Eye (tissue), 1 donor: Measurements from ENCODE around the gene TMEM213.

Experiments used
- DNase-seq: peaks from one replicate; pipeline ENCODE4 v3.0.0-alpha.2; 2015

The TMEM213 gene

GRCh38 chr7:138843632-138844580 lies 46.1 kb downstream of the TMEM213 start:
- DNase-seq: no peak

- DNase-seq: no peak
Measured at GRCh38 chr7:138845711-138846110, 47.9 kb downstream of the TMEM213 start.

DNA sequence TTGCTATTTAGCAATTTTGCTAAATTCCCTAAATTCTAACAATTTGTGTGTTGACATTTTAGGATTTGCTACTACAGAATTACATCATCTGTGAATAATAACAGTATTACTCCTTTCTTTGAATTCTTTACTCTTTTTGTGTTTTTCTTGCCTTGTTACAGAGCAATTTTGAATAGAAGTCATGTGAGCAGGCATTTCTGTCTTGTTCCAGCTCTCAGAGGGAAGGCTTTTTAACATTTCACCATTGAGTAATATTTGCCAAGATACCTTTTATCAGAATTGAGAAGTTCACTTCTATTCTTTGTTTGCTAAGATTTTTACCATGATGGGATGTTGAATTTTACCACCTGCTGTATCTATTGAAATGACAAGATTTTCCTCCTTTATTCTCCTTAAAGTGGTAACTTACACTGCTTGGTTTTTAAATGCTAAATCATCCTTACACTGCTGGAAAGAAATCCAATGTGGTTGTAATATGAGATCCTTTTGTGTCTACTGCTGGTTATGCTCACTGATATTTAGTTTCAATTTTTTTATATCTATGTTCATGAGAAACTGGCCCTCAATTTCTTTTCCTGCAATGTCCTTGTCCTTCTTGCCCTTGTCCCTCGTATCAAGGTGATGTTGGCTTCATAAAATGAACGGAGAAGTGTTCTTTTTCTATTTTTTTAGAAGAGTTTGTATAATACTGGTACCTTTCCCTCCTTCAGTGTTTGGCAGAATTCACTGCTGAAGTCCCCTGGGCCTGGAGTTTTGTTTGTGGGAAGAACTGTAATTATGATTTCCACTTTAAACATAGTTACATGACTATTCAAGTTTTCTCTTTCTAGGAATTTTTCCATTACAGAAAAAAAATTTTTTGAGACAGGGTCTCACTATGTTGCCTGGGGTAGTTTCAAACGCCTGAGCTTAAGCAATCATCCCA lies 50.5 kb downstream of the TMEM213 start:
- DNase-seq: no peak

DNA sequence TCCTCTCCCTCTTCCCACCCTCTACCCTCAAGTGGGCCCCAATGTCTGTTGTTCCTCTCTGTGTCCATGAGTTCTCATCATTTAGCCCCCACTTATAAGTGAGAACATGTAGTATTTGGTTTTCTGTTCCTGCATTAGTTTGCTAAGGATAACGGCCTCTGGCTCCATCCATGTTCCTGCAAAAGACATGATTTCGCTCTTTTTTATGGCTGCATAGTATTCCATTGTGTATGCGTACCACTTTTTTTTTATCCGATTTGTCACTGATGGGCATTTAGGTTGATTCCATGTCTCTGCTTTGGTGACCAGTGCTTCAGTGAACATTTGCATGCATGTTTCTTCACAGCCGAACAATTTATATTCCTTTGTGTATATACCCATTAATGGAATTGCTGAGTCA lies 51.9 kb downstream of the TMEM213 start:
- no peak for DNase-seq

GRCh38 chr7:138852469-138852868 lies 54.7 kb downstream of the TMEM213 start:
- DNase-seq: no peak

- no peak for DNase-seq
Measured at GRCh38 chr7:138853448-138853847, 55.7 kb downstream of the TMEM213 start.

DNA sequence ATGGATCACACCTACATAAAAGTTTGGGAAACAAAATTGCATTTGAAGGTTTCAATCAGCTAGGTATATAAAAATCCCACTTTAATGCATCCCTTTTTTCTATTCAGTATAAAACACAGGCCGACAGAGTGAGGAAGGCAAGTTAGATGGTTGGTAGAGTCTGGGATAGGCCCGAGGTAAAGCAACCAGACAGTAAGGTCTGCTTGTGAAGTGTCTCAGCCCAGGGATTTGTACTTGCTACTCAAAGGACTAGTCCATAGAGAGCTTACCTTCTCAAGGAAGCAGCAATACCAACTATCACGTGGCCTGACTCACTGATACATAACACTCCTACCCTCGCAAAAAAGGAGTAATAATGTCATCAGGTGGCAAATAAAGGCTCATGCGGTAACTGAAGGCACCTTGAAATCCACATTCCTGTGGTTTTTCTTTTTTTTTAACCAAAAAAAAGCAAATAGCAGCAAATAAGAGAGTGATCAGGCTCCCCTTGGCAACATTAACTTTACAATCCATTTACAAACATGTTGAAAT lies 56.4 kb downstream of the TMEM213 start:
- DNase-seq: no peak

- DNase-seq: no peak
Measured at GRCh38 chr7:138857728-138858127, 59.9 kb downstream of the TMEM213 start.

DNA sequence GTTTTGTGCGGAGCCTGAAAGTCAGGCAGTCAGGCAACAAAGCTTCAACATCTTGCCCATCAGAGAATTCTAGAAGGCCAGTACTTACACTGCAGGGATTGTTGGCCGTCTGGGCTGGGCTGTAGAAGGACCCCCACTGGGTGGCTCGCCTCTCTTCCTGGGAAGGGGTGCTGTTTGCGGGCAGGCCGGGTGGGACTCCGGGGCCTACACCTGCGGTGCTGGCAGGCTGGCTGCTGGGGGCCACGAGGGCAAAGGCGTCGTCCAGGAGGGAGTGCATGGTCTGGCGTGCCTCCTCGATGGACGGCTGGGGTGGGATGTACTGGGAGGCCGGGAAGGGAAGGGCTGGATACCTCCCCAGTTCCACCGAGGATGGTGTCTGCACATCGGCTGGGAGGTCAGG lies 63.3 kb downstream of the TMEM213 start:
- no peak for DNase-seq

GRCh38 chr7:138863931-138864330 lies 66.1 kb downstream of the TMEM213 start:
- DNase-seq: no peak

DNA sequence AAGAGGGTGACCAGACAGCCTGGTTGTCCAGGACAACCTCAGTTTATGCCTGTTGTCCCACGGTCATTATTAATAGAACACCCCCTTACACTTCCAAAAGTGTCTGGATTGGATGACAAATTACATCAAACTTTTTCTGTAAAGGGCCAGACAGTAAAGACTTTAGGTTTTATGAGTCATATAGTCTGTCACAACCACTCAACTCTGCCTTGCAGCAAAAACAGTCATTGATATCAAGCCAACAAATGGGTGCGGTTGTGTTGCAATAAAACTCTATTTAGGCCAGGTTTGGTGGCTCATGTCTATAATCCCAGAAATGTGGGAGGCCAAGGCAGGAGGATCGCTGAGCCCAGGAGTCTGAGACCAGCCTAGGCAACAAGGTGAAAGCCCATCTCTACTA lies 66.9 kb downstream of the TMEM213 start:
- DNase-seq: no peak

DNA sequence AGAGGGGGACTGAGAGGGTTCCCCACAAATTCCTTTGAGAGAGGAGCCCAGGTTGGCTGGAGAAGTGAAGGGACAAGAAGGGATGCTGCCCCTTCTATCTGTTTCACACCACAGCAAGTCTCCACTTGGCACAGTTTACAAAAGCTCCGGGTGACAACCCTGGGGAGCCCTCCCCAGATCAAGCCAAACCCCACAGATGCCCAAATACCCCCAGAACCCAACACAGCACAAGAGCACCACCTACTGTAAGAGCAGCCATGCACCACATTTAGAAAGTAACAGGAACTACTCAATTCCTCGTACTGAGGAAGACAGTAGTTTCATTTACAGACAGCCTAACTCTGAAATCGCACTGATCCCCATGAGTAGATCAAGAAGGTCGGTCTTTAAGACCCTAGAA lies 68.0 kb downstream of the TMEM213 start:
- DNase-seq: no peak

- DNase-seq: no peak
Measured at GRCh38 chr7:138866353-138866752, 68.6 kb downstream of the TMEM213 start.

GRCh38 chr7:138867744-138868143 lies 70.0 kb downstream of the TMEM213 start:
- no peak for DNase-seq

GRCh38 chr7:138868711-138869110 lies 70.9 kb downstream of the TMEM213 start:
- DNase-seq: no peak

GRCh38 chr7:138869353-138869752 lies 71.6 kb downstream of the TMEM213 start:
- no peak for DNase-seq

- no peak for DNase-seq
Measured at GRCh38 chr7:138871065-138871813, 73.4 kb downstream of the TMEM213 start.

DNA sequence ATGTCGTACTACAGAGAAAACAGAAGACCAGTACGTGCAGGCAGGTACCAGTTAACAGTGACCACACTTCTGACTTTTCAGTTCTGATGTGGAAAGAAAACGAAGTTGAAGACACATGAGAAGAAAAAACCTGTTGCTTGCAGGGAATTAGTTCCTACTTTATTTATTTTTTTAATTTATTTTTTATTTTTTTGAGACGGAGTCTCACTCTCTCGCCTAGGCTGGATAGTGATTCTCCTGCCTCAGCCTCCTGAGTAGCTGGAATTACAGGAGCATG lies 74.0 kb downstream of the TMEM213 start:
- DNase-seq: no peak

- DNase-seq: no peak
Measured at GRCh38 chr7:138872576-138872975, 74.8 kb downstream of the TMEM213 start.

GRCh38 chr7:138873220-138873892 lies 75.6 kb downstream of the TMEM213 start:
- DNase-seq: no peak

DNA sequence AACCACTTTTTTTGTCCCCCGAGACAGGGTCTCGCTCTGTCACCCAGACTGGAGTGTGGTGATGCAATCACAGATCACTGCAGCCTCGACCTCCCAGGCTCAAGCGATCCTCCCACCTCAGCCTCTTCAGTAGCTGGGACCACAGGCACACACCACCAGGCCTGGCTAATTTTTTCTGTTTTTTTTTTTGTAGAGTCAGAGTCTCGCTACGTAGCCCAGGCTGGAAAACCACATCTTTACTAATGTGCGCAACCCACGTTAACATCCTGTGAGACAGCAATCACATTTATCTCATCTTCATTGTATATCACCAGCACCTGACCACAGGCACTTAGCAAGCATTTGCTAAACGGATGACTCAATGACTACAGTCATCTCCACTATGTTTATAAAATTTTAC lies 78.0 kb downstream of the TMEM213 start:
- DNase-seq: no peak

DNA sequence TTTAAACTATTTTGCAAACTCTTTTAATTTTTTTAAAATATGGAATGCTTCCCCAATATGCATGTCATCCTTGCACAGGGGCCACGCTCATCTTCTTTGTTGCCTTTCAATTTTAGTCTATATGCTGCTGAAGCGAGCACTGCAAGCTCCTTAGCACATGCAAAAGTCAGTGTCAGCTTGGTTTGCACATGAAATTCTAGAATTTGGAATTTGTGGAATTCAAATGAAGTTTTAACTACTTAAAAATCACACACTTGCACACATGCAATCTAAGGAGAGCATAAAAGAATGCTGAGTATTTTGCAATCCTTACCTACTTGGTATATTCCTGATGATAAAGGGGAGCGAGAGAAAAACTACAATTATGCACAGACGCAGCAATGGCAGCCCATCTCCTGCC lies 78.5 kb downstream of the TMEM213 start:
- no peak for DNase-seq
